Sigmoid colon (tissue), 3 donors: Measurements from ENCODE around the gene SORCS2.

Source experiments
- POLR2A ChIP-seq, 2 donors: fragments of 450-650 bp; IDR thresholded peaks; one replicate each; pipeline ENCODE4 v1.6.1; 2016; ENCODE audit warnings: antibody characterized with exemption in 2 of 2, mild to moderate bottlenecking in 2 of 2, moderate library complexity in 2 of 2
- TF ChIP-seq, protein P1 (sequence below), 4 experiments: fragments of 450-650 bp in 3 of 4; fragments of 200-600 bp in 1 of 4; IDR thresholded peaks; one replicate each; pipeline ENCODE4 v1.5.1; 2016 to 2019; ENCODE audit warnings: antibody characterized with exemption in 4 of 4, mild to moderate bottlenecking in 3 of 4, moderate library complexity in 2 of 4

GRCh38 chr4:7540206-7540605, 347.9 kb downstream of the SORCS2 start:
- no peak for TF ChIP-seq POLR2A (IDR thresholded peaks at IDR 0.05)
- TF ChIP-seq, protein P1, sequence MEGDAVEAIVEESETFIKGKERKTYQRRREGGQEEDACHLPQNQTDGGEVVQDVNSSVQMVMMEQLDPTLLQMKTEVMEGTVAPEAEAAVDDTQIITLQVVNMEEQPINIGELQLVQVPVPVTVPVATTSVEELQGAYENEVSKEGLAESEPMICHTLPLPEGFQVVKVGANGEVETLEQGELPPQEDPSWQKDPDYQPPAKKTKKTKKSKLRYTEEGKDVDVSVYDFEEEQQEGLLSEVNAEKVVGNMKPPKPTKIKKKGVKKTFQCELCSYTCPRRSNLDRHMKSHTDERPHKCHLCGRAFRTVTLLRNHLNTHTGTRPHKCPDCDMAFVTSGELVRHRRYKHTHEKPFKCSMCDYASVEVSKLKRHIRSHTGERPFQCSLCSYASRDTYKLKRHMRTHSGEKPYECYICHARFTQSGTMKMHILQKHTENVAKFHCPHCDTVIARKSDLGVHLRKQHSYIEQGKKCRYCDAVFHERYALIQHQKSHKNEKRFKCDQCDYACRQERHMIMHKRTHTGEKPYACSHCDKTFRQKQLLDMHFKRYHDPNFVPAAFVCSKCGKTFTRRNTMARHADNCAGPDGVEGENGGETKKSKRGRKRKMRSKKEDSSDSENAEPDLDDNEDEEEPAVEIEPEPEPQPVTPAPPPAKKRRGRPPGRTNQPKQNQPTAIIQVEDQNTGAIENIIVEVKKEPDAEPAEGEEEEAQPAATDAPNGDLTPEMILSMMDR (IDR thresholded peaks at IDR 0.05), result no peak
